Activated CD4-positive, alpha-beta T cell treated with anti-CD3 and anti-CD28 coated beads, Interleukin-2, amount 50 U/mL, for 16 hours (primary cell): ENCODE data around the gene ABCA1.

Experiments
- DNase-seq: peaks from one replicate; pipeline ENCODE4 v3.0.0-alpha.2; 2020

Gene ABCA1

DNA sequence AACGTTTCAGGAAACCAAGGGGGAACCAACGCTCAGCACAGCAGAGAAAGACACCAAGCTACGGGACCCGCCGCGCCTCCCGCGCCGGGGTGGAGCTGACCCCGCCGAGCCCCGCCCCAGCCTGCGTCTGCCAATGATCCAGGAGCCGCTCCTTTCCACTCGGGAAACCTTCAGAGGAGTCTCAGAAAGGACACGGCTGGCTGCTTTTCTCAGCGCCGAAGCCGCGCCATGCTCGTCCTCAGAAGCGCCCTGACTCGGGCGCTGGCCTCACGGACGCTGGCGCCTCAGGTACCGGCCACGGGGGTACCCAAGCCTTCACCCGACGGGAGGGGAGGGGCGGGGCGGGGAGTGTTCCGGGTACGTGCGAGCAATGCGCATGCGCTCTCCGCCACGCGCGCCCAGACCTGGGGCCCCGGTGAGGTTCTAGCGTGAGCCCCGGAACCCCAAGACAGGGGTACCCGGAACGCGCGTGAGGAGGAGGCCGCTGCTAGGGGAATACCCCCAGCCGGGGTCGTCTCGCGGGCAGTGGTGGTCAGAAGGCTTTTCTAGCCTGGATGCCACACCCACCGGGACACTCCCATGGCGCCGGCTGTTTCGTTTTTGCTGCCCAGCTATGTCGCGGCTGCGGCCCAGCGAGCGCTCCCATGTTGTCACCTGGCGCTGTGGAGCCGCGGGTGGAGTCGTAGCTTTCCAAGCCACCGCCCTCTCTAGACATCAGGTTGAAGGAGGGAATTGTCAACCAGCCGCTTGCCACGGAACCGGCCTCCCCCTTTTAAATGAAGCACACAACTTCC is 180.2 kb downstream of the ABCA1 start, which contains the start of gene NIPSNAP3A:
Gene NIPSNAP3A, plus strand, starts transcription at position 119 of the 794 bp plus-strand sequence. Its CDS starts 110 bp downstream, at position 229.
- DNase-seq = peak; percentile 86

GRCh38 chr9:104747245-104747564 is 180.8 kb downstream of the ABCA1 start:
- no peak for DNase-seq

DNA sequence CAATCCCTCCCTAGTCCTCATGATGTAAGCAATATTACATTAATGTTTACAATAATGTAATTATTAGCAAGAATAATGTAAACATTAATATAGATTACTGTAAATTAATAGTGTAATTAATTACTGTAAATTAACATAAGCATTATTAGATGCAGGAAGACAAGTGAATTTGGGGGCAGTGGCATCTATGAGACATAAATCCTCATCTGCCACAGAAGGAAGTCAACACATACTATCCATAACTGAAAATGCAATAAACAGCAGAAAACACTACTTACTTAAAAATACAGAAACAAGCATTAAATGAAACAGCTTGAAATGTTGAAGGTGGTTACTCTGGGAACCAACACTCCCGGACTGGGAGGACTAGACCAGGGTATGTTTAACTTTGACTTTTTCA is 181.2 kb downstream of the ABCA1 start:
- DNase-seq = no peak

DNA sequence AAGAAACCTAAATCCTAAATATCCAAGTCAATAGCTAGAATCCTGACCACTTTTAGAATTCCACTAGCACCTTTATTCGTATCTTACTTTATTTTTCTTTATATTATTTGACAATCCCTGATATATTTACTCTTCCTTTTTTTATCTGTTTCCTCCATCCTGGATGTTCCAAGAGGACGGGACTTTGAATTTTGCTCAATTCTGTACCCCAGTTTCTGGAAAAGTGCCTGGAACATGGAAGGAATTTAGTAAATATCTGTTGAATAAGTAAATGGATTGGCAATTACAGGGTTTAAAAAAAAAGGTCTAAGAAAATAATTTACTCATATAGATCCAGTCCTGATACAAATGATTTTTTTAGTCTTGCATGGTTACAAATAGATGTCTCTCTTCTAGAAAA is 181.7 kb downstream of the ABCA1 start:
- no peak for DNase-seq

- DNase-seq = no peak
These were observed 182.1 kb downstream of the ABCA1 start for GRCh38 chr9:104745852-104746251.

GRCh38 chr9:104743376-104743985 is 184.5 kb downstream of the ABCA1 start:
- peak; percentile 64 for DNase-seq

GRCh38 chr9:104740621-104741020 is 187.3 kb downstream of the ABCA1 start:
- DNase-seq = no peak

DNA sequence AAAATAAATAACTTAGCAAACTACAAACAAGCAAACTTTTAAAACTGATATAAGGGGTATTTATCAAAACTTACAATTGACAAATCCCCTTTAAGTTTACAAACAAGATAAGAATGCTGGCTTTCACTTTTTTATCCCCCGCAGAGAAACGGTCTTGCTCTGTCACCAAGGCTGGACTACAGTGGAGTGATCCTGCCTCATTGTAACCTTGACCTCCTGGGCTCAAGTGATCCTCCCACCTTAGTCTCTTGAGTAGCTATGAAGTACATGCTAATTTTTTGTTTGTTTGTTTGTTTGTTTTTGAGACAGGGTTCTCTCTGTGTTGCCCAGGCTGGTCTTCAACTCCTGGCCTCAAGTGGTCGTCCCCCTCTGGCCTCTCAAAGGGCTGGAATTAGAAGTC is 189.5 kb downstream of the ABCA1 start:
- no peak for DNase-seq
